GM12874 (cell line): ENCODE results near the gene RALB.

Source experiments
- CTCF ChIP-seq: IDR thresholded peaks from 2 replicates; pipeline ENCODE4 v1.5.1; 2011; ENCODE audit warnings: low read depth, mild to moderate bottlenecking, control low read depth, low read length, moderate library complexity; ENCODE audit not compliant: insufficient read depth

Gene RALB

GRCh38 chr2:120226316-120226715 is 26.3 kb upstream of the RALB start:
- TF ChIP-seq CTCF: no peak

- no peak for TF ChIP-seq CTCF
Observed at GRCh38 chr2:120227111-120227991, 25.3 kb upstream of the RALB start.

- no peak for TF ChIP-seq CTCF
Observed at GRCh38 chr2:120228503-120228902, 24.1 kb upstream of the RALB start.

- no peak for TF ChIP-seq CTCF
Observed at GRCh38 chr2:120229341-120229740, 23.3 kb upstream of the RALB start.

- TF ChIP-seq CTCF: no peak
Observed at GRCh38 chr2:120230515-120231471, 21.9 kb upstream of the RALB start.

- TF ChIP-seq CTCF: no peak
Observed at GRCh38 chr2:120231564-120231973, 21.1 kb upstream of the RALB start.

GRCh38 chr2:120231974-120232635 is 20.5 kb upstream of the RALB start:
- no peak for TF ChIP-seq CTCF
